NCI-H1417 (cell line): ENCODE data around the gene THAP4.
"Not testable (repeated sequence)": the region's sequence is repeated elsewhere in the genome, so short reads cannot be mapped to it uniquely, and the experiment has no call there.

Source experiments
- DNase-seq, 3 experiments: peaks; one replicate each; lab custom pipeline; 2025; lab: John Stamatoyannopoulos, UW

THAP4 gene

DNA sequence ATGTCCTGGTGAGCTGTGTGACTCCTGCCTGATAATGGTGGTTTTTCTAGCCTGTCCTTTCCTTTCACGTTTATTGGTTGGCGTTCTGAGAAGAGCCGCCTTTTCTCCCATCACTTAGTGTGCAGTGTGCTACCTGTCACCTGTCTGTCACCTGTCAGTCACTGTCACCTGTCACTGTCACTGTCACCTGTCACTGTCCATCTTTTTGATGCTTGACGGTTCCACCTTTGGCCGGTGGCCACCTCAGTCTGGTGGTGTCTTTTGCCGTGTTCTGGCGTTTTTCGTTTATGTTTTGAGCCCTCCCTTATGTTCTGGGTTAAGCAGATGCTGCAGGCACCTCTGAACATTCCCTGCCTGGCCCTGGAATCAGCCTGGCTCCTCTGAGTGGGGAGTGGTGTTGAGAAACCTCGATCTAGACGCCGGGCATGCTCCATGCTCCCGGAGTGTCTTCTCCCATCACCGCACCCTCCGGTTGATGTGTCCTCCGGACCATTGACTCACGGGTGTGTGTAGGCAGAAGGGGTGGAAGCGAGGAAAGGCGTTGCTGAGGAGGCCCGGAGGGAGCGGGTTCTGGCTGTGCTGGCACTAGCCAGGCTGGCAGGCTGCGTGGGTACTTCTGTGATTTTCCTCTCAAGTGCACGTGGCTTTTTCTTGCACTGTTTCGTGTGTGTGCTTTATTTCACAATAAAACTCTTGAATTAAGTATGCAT lies 28.9 kb upstream of the THAP4 start:
- no peak for DNase-seq

DNA sequence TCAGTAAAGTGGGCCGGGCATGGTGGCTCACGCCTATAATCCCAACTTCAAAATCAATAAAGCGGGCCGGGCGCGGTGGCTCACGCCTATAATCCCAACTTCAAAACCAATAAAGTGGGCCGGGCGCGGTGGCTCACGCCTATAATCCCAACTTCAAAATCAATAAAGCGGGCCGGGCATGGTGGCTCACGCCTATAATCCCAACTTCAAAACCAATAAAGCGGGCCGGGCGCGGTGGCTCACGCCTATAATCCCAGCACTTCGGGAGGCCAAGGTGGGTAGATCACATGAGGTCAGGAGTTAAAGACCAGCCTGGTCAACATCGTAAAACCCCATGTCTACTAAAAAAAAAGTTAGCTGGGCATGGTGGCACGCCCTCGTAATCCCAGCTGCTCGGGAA lies 25.8 kb upstream of the THAP4 start:
- not testable (repeated sequence) for DNase-seq

DNA sequence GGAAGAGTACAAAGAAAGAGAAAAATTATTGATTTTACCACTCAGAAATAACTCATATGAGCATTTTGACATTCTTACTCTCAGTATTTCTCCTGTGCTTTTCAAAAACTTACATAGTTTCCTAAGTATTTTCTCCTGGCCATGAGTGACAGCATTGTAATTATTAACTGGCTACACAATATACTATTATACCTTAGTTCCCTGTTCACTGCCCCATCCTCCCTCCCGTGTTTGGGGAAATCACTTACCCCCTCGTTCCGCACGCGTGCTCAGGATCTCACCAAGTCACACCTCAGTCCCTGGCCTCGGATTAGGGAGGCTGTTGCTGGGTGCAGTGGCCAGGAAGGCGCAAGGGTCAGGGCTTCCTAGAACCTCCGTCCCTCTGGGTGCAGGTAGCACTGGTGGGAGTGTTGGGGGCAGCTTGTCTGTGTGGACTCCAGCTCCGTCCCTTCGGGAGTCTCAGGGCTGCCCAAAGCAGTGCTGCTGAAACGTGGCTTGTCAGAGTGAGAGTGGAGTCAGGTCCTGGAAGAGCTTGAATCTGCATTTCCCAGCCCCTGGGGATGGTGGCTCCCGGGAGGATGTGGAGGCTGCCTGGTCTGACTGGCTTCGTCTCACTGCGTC lies 23.7 kb upstream of the THAP4 start:
- no peak for DNase-seq

DNA sequence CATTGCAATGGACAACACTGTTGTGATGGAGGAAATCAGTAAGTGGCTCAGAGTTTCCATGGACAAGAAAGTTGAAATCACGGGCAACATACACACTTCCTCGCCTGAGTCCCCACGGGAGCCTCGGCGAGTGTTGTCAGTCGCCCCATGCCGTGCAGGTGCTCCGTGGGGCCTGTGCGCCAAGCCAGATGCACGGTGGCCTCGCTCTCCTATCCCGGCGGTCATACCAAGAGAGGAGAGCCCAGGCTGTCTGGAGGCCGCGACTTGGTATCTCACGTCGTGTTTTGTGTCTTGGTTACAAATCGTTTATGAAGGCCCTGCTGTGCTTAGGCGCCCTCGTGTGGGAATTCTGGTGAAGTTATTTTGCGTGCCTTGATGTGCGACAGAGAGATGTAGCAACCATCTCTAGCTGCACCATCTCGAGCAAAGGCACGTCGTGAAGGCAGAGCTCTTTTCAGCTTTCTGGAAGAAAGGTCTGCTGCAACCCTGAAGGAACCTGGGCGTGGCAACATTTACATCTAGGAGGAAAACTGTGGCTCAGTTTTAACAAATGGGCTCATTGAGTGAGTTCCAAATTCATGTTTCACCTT lies 22.3 kb upstream of the THAP4 start:
- peak; percentile 40 to 68 (median 56) for DNase-seq

DNA sequence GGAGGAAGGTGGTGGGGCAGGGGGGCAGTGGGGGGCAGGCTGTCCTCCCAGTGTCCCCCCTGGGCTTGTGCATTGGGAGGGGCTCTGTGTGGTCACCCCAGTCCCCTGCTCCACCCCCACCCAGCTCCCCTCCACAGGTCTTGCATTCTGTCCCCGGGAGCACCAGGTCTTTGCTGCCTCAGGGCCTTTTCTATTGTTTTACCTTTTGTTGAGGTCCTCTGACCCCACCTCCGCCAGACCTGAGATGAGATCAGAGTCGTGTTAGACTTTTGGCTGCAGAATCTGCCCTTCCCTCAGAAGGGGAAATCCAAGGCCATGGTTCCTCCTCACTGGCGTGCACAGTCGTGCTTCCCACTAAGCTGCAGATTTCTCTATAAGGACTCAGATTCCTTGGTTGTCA lies 21.3 kb upstream of the THAP4 start:
- no peak for DNase-seq

DNA sequence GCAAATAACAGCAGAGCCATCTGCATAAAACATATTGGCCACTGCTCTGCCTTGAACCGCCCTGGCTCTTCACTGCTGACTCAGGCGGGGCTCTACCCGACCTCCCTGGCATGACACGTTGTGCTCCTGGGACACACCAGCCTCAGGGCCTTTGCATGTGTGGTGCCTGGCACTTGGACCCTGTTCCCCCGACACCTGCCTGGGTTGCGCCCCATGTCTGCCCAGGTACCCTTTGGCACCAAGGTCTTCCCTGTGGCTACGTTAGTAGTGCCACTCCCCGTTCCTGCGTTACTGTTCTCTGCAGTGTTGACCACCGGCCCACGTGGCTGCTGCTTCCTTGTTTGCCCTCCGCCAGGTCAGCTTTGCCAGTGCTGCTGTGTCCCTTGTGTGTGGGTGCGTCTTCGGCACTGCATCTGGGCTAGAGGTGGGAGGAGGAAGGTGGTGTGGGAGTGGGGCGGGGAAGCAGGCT lies 20.9 kb upstream of the THAP4 start:
- no peak for DNase-seq

DNA sequence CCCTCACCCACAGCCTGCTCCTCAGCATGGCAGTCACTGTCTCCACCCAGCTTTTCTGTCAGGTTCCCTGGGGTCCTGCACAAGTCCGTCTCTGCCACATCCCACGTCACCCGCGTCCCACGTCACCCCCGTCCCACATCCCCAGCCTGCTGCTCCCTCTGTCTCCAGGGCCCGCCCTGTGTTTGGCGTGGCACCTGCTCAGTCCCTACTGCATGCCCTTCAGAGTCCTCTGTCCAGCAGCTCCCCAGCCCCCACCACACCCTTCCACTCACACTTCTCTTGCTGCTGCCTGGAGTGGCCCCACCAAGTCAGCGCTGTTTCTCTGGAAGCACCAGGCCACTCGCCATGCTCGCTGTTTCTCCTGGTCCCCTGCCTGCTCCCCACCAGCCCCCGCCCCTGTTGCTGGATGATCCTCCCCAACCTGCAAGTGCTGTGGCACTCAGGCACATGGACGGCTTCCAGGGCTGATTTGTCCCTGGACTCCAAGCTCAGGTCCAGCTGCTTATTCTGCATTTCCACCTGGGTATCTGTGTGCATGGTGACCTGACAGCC lies 19.3 kb upstream of the THAP4 start:
- DNase-seq: no peak

DNA sequence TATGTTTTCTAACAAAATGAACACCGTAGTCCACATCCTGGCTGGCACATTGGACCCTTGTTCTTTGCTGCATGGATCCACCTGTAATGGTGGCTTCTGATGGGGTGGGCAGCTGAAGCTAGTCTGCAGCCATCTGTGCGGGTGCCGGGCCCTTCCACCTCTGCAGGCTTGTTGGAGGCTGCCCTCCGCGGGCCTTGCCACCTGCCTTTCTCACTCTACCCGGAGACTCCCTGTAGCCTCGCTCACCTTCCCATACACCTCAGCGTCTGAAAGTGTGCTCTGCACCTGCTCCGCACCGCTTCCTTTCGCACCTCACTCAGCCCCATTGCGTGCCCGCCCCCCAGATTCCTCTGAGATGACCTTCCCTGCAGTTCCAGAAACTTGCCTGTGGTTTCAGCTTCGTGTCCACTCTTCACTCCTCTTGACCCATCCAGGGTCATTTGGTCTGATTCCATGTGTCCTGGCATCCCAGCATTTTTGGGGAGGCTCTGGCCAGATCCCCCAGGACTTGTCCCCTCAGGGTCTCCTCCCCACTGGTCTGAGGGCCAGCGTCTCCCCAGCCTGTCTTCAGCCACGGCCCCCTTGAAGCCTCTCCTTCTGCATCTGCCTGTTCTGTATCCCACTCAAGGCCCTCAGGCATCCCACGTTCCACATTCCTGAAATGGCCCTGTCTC lies 18.7 kb upstream of the THAP4 start:
- DNase-seq: no peak

DNA sequence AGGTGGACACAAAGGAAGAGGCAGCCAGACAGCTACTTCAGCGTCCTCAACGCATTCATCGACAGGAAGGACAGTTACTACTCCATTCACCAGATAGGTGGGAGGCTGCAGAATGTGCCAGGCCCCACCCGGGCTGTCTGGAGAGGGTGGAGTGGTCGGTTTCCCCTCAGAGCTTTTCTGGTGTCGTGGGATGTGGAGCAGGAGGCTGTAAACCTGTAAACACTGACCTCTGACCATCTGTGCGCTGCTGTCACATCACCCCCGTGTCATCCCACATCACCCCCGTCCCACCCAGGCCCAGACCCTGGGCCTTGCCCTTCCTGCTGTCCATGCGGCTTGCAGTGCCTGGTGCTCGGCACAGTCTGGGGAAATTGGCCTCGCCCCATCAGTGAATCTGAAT lies 17.6 kb upstream of the THAP4 start:
- DNase-seq: no peak

DNA sequence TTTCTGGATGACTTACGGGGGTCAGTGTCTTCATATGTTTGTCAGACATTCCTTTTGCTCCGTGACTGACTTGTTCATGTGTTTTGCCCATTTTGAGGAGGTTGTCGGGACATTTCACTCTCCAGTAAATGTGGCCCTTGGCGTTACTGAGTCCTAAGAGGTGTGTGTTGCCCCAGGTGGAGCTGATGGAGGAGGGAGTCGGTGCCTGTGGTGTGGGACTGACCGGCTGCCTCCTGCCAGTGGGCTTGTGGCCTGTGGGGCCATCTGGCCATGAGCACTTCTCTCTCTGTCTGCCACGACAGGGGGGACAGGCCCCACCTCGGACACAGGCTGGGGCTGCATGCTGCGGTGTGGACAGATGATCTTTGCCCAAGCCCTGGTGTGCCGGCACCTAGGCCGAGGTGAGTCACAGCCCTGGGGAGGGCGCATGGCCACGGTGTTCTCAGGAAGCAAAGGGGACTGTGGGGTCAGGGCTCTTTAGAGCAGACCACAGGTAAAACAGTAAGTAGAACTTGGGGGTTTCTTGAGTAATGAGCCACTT lies 16.3 kb upstream of the THAP4 start:
- DNase-seq: no peak

DNA sequence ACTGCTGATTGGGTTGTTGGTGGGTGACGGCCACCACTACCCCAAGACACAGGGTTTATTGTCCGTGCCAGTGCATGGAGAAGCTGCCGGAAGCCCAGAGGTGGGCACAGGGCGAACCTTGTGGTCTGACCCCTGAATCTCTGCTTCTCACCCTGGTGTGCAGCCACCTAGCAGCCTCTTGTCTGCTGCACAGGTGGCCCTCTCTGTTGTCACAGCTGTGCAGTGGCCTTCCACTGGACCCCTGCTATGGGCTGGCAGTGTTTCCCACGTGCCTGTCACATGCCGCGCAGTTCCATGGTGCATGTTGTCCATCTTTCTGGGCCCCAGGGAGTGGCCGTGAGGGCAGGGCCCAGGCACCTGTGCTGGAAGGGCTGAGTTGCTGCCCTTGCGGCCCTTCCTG lies 15.8 kb upstream of the THAP4 start:
- no peak for DNase-seq

DNA sequence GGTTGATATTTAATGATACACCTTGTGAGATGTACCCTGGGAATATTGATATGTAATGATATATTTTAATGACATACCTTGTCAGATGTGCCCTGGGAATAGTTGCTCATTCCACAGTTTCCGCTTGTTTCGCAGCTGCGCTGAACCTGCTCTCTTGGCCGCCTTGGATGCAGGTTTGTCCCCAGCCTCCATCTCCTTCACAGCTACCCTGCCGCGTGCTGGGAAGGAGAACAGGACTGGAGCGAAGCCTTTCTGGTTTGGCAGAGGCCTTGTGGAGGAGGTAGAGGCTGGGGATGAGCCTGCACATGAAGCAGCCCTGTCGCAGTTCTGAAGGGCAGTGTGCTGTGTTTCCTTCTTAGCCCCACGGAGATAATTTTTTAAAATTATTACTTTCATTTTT lies 15.2 kb upstream of the THAP4 start:
- no peak for DNase-seq

DNA sequence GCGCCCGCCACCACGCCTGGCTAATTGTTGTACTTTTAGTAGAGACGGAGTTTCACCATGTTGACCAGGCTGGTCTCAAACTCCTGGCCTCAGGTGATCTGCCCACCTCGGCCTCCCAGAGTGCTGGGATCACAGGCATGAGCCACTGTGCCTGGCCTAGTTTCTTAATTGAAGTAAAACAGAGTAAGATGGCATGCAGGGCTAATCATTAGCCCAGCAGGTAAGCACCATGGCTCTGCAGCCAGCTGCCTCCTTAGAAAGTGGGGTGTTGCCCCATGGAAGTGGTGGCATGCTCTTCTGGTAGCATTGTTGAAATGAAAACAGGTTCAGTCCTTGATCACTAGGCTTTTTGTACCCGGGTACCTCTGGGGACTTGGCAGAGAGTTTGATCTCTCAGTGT lies 13.0 kb upstream of the THAP4 start:
- no peak for DNase-seq

DNA sequence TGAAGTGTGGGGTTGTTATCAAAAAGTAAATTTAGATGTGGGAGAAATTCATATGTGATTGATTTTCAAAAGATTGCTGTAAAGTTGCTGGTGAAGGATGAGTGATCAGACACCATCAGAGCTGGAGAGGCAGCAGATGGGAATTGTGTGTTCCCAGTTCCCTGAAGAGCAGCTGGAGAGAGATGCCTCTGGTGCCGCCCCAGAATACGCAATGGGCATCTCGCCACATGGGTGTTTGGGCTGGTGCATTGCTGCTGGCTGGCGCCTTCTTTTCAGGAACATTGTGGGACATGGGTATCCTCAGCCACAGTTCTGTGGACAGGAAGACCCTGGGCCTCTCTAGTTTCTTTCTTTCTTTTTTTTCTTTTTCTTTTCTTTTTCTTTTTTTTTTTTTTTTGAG lies 12.4 kb upstream of the THAP4 start:
- DNase-seq: no peak

DNA sequence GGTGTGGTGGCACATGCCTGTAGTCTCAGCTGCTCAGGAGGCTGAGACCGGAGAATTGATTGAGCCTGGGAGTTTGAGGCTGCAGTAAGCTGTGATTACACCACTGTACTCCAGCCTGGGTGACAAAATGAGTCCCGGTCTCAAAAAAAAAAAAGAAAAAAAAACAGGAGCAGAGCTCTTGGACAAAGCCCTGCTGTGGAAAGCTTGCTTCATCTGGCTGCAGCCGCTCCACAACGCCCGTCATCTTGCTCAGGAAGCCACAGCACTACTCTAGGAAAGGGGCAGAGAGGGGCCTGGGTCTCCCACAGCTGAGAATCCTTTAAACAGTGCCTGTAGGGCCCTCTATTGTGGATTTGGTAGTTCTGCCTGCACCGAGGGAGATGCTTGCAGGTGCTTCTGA lies 11.5 kb upstream of the THAP4 start:
- no peak for DNase-seq

DNA sequence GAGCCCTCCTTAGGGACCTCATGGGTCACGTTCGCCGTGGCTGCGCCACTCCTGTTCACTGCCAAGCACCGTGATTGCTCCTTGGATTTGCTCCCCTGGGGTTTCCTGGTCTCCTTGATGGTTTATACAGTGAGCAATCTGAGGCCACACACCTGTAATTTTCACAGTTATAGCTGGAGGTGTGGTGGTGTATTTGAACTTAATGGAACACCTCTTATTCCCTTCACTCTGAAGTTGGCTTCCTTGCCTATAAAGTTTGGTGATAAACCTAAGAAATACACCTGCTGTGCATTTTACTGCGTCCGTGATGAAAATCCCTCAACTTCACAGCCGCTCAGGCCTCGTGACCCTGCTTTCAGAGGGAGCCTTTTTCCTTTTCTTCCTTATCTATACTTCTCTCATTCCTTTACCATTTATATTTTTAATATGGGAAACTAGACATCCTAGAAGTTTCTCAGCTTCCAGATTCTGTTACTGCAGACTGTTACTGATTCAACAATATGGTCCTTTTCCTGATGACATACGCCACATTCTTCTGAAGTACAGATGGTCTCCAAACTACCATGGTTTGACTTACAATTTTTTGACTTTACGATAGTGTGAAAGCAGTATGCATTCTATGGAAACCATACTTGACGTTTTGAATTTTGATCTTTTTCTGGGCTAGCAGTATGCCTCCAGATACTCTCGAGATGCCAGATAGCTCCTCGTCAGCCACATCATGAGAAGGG lies 9.1 kb upstream of the THAP4 start:
- DNase-seq: no peak

DNA sequence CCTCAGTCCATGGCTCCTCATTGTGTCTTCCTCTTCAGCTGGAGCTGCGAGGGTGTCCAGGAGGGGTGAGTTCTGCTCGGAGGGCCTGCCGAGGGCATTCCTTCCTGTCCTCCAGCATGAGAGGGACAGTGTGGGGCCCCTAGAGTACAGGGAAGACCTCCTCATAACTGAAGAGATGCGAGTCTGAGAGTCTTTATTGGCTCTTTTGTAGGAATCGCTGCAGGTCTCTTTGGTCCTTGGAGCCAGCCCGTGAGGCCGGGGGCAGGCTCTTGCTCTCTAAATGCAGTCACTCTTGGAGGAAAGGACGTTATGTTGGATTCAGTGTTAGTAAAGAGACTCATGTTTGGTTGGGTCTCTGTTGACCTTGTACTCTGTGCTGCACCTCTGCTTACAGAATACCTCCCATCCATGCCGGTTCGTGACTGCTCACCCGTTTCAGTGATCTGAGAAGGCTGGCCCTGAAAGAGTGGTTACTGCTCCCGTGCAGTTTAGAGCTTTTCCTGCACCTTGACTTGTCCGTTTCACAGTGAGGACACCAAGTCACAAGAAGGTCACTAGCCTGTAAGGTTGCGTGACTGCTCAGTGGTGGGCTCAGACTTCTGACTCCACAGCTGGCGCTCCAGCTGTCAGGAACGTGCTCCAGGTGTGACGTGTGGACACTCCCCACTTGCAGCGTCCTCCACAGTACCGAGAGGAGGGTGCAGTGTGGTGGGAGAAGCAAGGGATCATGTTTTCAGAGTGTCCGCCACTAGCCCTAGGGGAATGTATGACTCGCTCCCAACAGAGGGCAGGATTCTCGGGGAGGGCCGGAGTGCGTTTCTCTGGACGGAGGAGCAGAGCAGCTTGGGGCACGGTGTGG lies 8.3 kb upstream of the THAP4 start:
- DNase-seq: no peak

DNA sequence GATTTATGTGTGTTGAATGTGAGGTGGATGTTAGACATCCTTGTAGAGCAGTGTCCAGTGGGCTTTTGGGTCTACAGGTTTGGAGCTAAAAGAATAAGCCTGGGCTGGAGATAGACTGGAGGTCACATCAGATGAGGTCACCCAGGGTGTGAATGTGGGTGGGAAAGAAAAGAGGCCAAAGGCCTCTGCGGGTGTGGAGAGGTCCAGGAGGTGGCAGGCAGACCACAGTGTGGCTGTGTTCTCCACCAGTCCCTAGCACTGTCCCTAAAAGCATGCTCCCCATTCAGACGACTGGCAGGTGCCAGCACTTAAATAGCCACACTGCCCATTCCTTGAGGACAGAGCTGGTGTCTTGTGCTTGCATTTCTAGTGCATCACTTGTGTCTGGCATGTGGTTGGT lies 4.7 kb upstream of the THAP4 start:
- DNase-seq: no peak

DNA sequence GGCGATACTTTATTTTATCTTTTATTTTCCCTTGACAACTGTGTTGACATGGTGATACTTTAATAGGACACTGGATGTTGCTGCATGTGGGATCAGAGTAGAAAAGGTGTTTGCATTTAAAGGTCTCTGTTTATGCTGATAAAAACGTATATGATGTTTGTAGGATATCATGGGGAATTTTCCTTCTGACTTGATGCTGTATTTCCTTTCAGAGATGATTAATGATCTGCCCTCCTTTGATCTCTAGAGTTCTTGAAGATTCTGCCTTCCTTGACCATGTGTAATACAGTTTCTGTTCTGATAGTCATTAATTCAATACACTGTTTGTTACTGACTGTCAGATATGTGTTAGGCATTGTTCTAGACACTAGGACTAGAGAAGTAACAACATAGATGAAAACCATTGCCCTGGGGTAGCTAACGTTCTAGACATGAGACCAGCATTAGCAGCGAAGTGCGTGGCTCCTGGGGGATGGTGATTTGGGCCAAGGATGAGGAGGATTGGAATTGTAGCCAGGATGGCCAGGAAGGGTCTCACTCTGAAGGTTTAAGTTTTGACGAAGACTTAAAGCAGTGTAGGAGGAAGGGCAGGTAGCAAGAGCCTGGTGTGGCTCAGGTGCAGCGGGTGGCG lies 3.3 kb upstream of the THAP4 start:
- no peak for DNase-seq

DNA sequence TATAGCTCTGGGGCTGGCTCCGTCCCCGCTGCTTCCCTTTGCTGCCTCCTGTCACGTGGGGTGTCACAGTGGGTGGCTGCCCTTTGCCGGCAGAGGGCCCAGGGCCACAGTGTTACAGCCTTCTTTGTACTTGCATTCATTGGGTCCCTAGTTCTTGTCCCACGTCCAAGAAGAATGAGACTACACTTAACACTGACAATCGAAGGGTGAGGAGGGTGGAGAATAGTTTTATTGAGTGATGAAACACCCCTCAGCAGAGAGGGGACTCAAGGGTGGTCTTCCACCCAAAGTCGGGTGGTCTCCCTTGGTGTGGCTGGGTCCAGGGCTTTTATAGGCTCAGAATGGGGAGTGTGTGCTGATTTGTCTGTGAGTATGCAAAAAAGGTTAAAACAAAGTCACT lies 2.4 kb upstream of the THAP4 start:
- DNase-seq: no peak
